CD4-positive, alpha-beta T cell treated with Interleukin-4 for 4 hours (primary cell): Measurements from ENCODE around the gene RCOR1.
A peak's percentile ranks its signal among the peaks of the same experiment; 100 is the strongest.
"Not testable (repeated sequence)": the region's sequence is repeated elsewhere in the genome, so short reads cannot be mapped to it uniquely, and the experiment has no call there.

Source experiments
- DNase-seq: peaks from one replicate; pipeline ENCODE4 v3.0.0-alpha.2; 2020

Gene RCOR1

GRCh38 chr14:102571478-102572042 lies 20.9 kb upstream of the RCOR1 start:
- DNase-seq: no peak

- not testable (repeated sequence) for DNase-seq
These were observed 19.3 kb upstream of the RCOR1 start for GRCh38 chr14:102573161-102573560.

GRCh38 chr14:102573591-102574046 lies 18.8 kb upstream of the RCOR1 start:
- DNase-seq: no peak

- no peak for DNase-seq
These were observed 17.9 kb upstream of the RCOR1 start for GRCh38 chr14:102574281-102575159.

GRCh38 chr14:102575160-102575845 lies 17.1 kb upstream of the RCOR1 start:
- no peak for DNase-seq

GRCh38 chr14:102575846-102576428 lies 16.5 kb upstream of the RCOR1 start:
- not testable (repeated sequence) for DNase-seq

- no peak for DNase-seq
These were observed 13.6 kb upstream of the RCOR1 start for GRCh38 chr14:102578821-102579220.

- no peak for DNase-seq
These were observed 12.5 kb upstream of the RCOR1 start for GRCh38 chr14:102579696-102580549.

GRCh38 chr14:102580550-102581110 lies 11.8 kb upstream of the RCOR1 start:
- DNase-seq: no peak

GRCh38 chr14:102581193-102581592 lies 11.3 kb upstream of the RCOR1 start:
- no peak for DNase-seq

- no peak for DNase-seq
These were observed 8.7 kb upstream of the RCOR1 start for GRCh38 chr14:102583726-102584125.

GRCh38 chr14:102584871-102585869 lies 7.3 kb upstream of the RCOR1 start:
- no peak for DNase-seq

- no peak for DNase-seq
These were observed 5.9 kb upstream of the RCOR1 start for GRCh38 chr14:102586420-102587104.

GRCh38 chr14:102588821-102589220 lies 3.6 kb upstream of the RCOR1 start:
- DNase-seq: no peak

GRCh38 chr14:102589761-102590290 lies 2.6 kb upstream of the RCOR1 start:
- no peak for DNase-seq

GRCh38 chr14:102590667-102591099 lies 1.8 kb upstream of the RCOR1 start:
- DNase-seq: no peak

GRCh38 chr14:102591372-102591943 lies 991 bp upstream of the RCOR1 start:
- DNase-seq: peak; percentile 9

- DNase-seq: no peak
These were observed 263 bp downstream of the RCOR1 start for GRCh38 chr14:102592763-102593060.

GRCh38 chr14:102593061-102593824 lies 794 bp downstream of the RCOR1 start:
- DNase-seq: peak; percentile 45
